ENCODE data around the gene RAD54L2.

The RAD54L2 gene

DNA sequence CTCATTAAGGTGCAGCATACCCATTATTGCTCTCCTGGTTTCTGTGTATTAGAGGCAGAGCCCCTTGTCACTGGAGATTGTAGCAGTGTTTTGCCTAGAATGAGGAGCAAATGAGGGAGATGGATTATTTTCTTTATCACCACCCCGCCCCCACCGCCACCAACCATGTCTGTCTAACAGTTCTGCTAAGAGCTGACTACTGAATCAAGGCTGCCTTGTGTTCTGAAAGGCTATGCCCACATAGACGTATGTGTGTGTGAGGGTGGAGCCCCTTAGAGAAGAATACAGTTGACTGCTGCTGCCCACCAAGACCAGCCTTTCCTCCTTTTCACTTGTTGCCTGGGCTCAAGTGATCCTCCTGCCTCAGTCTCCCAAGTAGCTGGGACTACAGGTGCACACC lies 47.4 kb downstream of the RAD54L2 start:
- H3K36me3 ChIP-seq (ENCODE audit: low read depth), result peaks cover 7% of the 10 kb centered on the region; the same call in 1 of the 2 replicates
- H3K4me3 ChIP-seq (ENCODE audit: severe bottlenecking), result no peak overlapping the region
- ATAC-seq (ENCODE audit: low read depth), result no peak
- TF ChIP-seq, protein P1, sequence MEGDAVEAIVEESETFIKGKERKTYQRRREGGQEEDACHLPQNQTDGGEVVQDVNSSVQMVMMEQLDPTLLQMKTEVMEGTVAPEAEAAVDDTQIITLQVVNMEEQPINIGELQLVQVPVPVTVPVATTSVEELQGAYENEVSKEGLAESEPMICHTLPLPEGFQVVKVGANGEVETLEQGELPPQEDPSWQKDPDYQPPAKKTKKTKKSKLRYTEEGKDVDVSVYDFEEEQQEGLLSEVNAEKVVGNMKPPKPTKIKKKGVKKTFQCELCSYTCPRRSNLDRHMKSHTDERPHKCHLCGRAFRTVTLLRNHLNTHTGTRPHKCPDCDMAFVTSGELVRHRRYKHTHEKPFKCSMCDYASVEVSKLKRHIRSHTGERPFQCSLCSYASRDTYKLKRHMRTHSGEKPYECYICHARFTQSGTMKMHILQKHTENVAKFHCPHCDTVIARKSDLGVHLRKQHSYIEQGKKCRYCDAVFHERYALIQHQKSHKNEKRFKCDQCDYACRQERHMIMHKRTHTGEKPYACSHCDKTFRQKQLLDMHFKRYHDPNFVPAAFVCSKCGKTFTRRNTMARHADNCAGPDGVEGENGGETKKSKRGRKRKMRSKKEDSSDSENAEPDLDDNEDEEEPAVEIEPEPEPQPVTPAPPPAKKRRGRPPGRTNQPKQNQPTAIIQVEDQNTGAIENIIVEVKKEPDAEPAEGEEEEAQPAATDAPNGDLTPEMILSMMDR (IDR thresholded peaks at IDR 0.05; ENCODE audit: poor library complexity, severe bottlenecking), result no peak
- DNase-seq (ENCODE audit: low spot score), result no peak
- H3K4me1 ChIP-seq (ENCODE audit: insufficient read depth, poor library complexity, severe bottlenecking), result no peaks in the 10 kb centered on the region
- H3K27me3 ChIP-seq (ENCODE audit: insufficient read depth, poor library complexity, severe bottlenecking), result no peaks in the 10 kb centered on the region
- H3K27ac ChIP-seq (ENCODE audit: poor library complexity, severe bottlenecking), result no peak overlapping the region
- no peaks in the 10 kb centered on the region for H3K9me3 ChIP-seq (ENCODE audit: severe bottlenecking)
